Activated CD8-positive, alpha-beta memory T cell treated with anti-CD3 and anti-CD28 coated beads, Interleukin-2, amount 50 U/mL, for 4 hours (primary cell): ENCODE results near the gene SCNN1A.
A peak's percentile ranks its signal among the peaks of the same experiment; 100 is the strongest.

ENCODE experiments used
- DNase-seq: peaks from one replicate; pipeline ENCODE4 v3.0.0-alpha.2; 2020

The SCNN1A gene

GRCh38 chr12:6375269-6376078 is at the start of gene SCNN1A:
TSS of gene SCNN1A (minus strand) at chr12:6375563. CDS start at chr12:6374783, 780 bp downstream.
- no peak for DNase-seq

GRCh38 chr12:6424866-6425265 is 49.5 kb upstream of the SCNN1A start:
- DNase-seq = no peak

GRCh38 chr12:6424008-6424347 is 48.6 kb upstream of the SCNN1A start:
- no peak for DNase-seq

GRCh38 chr12:6423267-6424007 is 48.1 kb upstream of the SCNN1A start:
- peak; percentile 74 for DNase-seq

GRCh38 chr12:6420364-6420763 is 45.0 kb upstream of the SCNN1A start:
- DNase-seq = no peak

- no peak for DNase-seq
These were observed 43.4 kb upstream of the SCNN1A start for GRCh38 chr12:6418796-6419195.

GRCh38 chr12:6416596-6416995 is 41.2 kb upstream of the SCNN1A start:
- DNase-seq = no peak

GRCh38 chr12:6407236-6407954 is 32.0 kb upstream of the SCNN1A start:
- DNase-seq = no peak

GRCh38 chr12:6405963-6406362 is 30.6 kb upstream of the SCNN1A start:
- DNase-seq = no peak

- no peak for DNase-seq
These were observed 29.0 kb upstream of the SCNN1A start for GRCh38 chr12:6404390-6404789.

- no peak for DNase-seq
These were observed 24.7 kb upstream of the SCNN1A start for GRCh38 chr12:6399884-6400644.

GRCh38 chr12:6396031-6396430 is 20.7 kb upstream of the SCNN1A start:
- no peak for DNase-seq

- DNase-seq = no peak
These were observed 19.0 kb upstream of the SCNN1A start for GRCh38 chr12:6394398-6394797.

- no peak for DNase-seq
These were observed 17.7 kb upstream of the SCNN1A start for GRCh38 chr12:6393109-6393508.

- no peak for DNase-seq
These were observed 17.1 kb upstream of the SCNN1A start for GRCh38 chr12:6392504-6392903.

- DNase-seq = no peak
These were observed 15.7 kb upstream of the SCNN1A start for GRCh38 chr12:6391013-6391412.

- no peak for DNase-seq
These were observed 14.9 kb upstream of the SCNN1A start for GRCh38 chr12:6390084-6390799.

GRCh38 chr12:6387541-6387940 is 12.2 kb upstream of the SCNN1A start:
- DNase-seq = no peak

- DNase-seq = no peak
These were observed 11.1 kb upstream of the SCNN1A start for GRCh38 chr12:6386491-6386890.

- DNase-seq = no peak
These were observed 10.7 kb upstream of the SCNN1A start for GRCh38 chr12:6386038-6386437.

GRCh38 chr12:6384499-6385436 is 9.4 kb upstream of the SCNN1A start:
- no peak for DNase-seq
